PC-3 (cell line): ENCODE data around the gene ACO2.

Source experiments
- EZH2 ChIP-seq: fragments of 300-600 bp; sonication (generic); IDR thresholded peaks from one replicate; pipeline ENCODE4 v1.6.1; 2017; ENCODE audit warnings: antibody characterized with exemption, mild to moderate bottlenecking, low read length; ENCODE audit not compliant: unreplicated experiment
- TF ChIP-seq, protein P1 (sequence below): fragments of 300-600 bp; sonication (generic); conservative IDR thresholded peaks from 2 replicates; pipeline ENCODE4 v1.5.1; 2017; ENCODE audit warnings: antibody characterized with exemption, low read depth, mild to moderate bottlenecking, low read length

DNA sequence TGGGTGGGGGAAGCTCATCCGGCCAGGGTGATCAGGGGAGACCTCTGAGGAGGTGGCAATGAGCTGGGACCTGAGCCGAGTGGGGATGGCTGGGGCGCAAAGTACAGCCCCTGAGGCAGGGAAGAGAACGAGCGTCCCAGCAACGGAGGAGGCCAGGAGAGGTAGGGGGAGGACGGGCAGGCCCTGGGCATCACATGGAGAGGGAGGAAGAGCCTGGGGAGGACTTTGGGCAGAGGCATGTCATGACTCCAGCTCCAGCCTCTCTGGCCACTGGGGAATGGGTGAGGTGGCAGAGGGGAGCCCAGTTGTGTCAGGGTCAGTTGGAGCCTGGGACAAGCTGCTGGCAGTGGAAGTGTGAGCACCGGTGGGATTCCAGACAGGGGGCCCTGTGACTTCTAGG, 109.2 kb downstream of the ACO2 start:
- TF ChIP-seq EZH2 = no peak
- TF ChIP-seq, protein P1, sequence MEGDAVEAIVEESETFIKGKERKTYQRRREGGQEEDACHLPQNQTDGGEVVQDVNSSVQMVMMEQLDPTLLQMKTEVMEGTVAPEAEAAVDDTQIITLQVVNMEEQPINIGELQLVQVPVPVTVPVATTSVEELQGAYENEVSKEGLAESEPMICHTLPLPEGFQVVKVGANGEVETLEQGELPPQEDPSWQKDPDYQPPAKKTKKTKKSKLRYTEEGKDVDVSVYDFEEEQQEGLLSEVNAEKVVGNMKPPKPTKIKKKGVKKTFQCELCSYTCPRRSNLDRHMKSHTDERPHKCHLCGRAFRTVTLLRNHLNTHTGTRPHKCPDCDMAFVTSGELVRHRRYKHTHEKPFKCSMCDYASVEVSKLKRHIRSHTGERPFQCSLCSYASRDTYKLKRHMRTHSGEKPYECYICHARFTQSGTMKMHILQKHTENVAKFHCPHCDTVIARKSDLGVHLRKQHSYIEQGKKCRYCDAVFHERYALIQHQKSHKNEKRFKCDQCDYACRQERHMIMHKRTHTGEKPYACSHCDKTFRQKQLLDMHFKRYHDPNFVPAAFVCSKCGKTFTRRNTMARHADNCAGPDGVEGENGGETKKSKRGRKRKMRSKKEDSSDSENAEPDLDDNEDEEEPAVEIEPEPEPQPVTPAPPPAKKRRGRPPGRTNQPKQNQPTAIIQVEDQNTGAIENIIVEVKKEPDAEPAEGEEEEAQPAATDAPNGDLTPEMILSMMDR = no peak
